Tibial nerve (tissue), 4 donors: ENCODE results near the gene CA10.

ENCODE experiments used
- CTCF ChIP-seq, 5 experiments: fragments of 200-600 bp in 3 of 5; fragments of 450-650 bp in 2 of 5; sonication (generic) in 3 of 5; IDR thresholded peaks; one replicate each; pipeline ENCODE4 v1.5.1; 2016 to 2019; ENCODE audit warnings: antibody characterized with exemption in 5 of 5, mild to moderate bottlenecking in 3 of 5, moderate library complexity in 2 of 5
- EP300 ChIP-seq, 2 donors: sonication (generic); formaldehyde crosslinking; IDR thresholded peaks; one replicate each; pipeline ENCODE4 v1.6.1; 2017; ENCODE audit warnings: antibody characterized with exemption in 2 of 2, mild to moderate bottlenecking in 1 of 2
- POLR2A ChIP-seq, 2 donors: fragments of 450-650 bp; IDR thresholded peaks; one replicate each; pipeline ENCODE4 v1.6.1; 2017; ENCODE audit warnings: antibody characterized with exemption in 2 of 2, mild to moderate bottlenecking in 2 of 2, moderate library complexity in 2 of 2

GRCh38 chr17:52025236-52025635 lies 133.3 kb downstream of the CA10 start:
- TF ChIP-seq CTCF (IDR thresholded peaks at IDR 0.05) (no peak), POLR2A (IDR thresholded peaks at IDR 0.05) (no peak), EP300 (IDR thresholded peaks at IDR 0.05) (no peak)
